Stimulated activated CD8-positive, alpha-beta memory T cell treated with anti-CD3 and anti-CD28 coated beads, Interleukin-4, amount 100 ng/mL, for 4 hours (primary cell): ENCODE results near the gene FAM20C.
"Not testable (repeated sequence)": the region's sequence is repeated elsewhere in the genome, so short reads cannot be mapped to it uniquely, and the experiment has no call there.

Experiments
- DNase-seq, 2 donors: peaks; one replicate each; pipeline ENCODE4 v3.0.0-alpha.2; 2020; ENCODE audit warnings: low read depth in 2 of 2, low spot score in 1 of 2

Gene FAM20C

GRCh38 chr7:173209-173918 lies 19.0 kb upstream of the FAM20C start:
- DNase-seq = no peak

- no peak for DNase-seq
Measured at GRCh38 chr7:174716-175115, 17.7 kb upstream of the FAM20C start.

GRCh38 chr7:175955-176354 lies 16.4 kb upstream of the FAM20C start:
- no peak for DNase-seq

GRCh38 chr7:176381-176780 lies 16.0 kb upstream of the FAM20C start:
- DNase-seq = no peak

- no peak for DNase-seq
Measured at GRCh38 chr7:176786-177459, 15.4 kb upstream of the FAM20C start.

GRCh38 chr7:178444-178843 lies 13.9 kb upstream of the FAM20C start:
- DNase-seq = no peak

- DNase-seq = no peak
Measured at GRCh38 chr7:179209-179681, 13.1 kb upstream of the FAM20C start.

- DNase-seq = no peak
Measured at GRCh38 chr7:179948-180694, 12.2 kb upstream of the FAM20C start.

GRCh38 chr7:181738-182137 lies 10.6 kb upstream of the FAM20C start:
- no peak for DNase-seq

- not testable (repeated sequence) for DNase-seq
Measured at GRCh38 chr7:182502-182901, 9.9 kb upstream of the FAM20C start.

- no peak for DNase-seq
Measured at GRCh38 chr7:183496-184292, 8.7 kb upstream of the FAM20C start.

- DNase-seq = no peak
Measured at GRCh38 chr7:184294-185264, 7.8 kb upstream of the FAM20C start.

- DNase-seq = no peak
Measured at GRCh38 chr7:186516-187113, 5.8 kb upstream of the FAM20C start.

- no peak for DNase-seq
Measured at GRCh38 chr7:187227-187927, 5.0 kb upstream of the FAM20C start.

GRCh38 chr7:188174-188573 lies 4.2 kb upstream of the FAM20C start:
- DNase-seq = no peak

- DNase-seq = no peak
Measured at GRCh38 chr7:188727-189500, 3.5 kb upstream of the FAM20C start.

GRCh38 chr7:189719-190118 lies 2.7 kb upstream of the FAM20C start:
- DNase-seq = no peak

- DNase-seq = no peak
Measured at GRCh38 chr7:190196-190595, 2.2 kb upstream of the FAM20C start.
